SW480 (cell line): ENCODE results near the gene EYA2.

Experiments
- DNase-seq: peaks from one replicate; pipeline ENCODE4 v3.0.0-alpha.2; 2016; ENCODE audit warnings: low spot score

The EYA2 gene

DNA sequence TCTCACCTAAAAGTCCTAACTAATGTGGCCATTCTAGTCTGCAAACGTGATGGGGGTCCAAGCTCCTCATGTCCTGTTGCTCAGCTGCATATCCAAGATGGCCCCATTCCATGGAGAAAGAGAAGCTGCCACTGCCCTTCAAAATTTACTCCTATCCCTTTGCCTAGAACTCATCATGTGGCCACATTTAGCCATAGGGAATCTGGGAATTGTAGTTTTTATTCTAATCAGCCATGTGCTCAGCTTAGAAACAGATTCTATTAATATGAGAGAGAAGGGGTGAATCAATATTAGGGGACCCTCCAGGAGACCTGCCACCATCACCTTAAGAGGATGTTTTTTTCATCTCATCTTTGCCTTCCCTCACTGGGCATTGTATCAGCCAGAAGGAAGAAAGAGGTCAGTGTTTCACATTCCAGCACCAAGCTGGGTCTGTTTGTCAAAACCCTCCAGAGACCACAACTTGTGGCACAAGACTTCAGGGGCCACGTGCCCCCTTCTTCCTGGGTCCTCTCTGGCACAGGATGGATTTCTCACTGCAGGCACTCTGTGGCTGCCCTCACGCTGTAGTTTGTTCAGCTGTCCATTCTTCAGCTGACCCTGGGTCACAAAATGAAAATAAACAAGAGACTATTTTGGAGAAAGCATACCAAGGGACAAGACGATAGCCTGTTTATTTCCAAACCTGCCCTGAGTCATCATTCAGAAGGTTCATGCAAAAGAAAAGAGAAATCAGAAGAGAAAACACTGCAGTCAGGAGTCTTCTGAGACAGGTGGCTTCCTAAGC lies 172.0 kb downstream of the EYA2 start:
- DNase-seq = peak; percentile 19

GRCh38 chr20:47067776-47068175 lies 173.1 kb downstream of the EYA2 start:
- DNase-seq = no peak

DNA sequence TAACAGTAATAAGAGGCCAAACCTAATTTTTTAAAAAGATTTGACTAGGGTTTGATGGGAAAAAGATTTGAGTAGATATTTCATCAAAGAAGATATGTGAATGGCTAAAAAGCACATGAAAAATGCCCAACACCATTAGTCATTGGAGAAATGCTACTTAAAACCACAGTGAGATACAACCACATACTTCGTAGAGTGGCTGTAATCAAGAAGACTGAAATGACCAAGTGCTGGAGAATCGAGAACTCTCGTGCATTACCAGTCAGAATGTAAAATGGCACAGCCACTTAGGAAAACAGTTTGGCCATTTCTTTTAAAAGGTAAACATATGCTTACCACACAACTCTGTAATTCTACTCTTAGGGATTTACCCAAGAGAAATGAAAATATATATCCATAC lies 175.5 kb downstream of the EYA2 start:
- DNase-seq = no peak

DNA sequence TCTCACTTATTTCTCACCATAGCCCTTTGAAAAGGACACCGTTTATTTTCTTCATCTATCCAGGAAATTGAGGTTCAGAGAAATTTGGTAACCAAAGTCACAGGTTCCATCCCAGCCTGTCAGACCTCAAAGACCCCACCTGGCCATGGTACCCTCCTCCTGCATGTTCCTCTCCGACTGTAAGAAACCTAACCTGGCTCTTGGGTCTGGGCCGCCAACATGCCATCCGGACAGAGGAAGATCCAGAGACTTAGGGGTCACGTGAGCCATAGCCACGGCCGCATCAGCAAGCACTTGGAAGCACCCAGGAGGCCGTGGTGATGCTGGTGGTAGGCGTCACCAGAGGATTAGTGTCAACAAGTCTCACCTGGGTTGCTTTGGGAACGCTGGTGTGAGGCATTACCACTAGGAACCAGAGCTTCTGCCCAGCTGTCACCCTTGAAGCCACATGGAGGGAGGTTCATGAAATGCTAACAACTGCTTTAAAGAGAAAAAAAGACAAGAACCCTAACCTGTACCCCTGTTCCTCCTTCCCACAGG lies 177.1 kb downstream of the EYA2 start:
- no peak for DNase-seq

- no peak for DNase-seq
These were observed 179.3 kb downstream of the EYA2 start for GRCh38 chr20:47073766-47074475.

DNA sequence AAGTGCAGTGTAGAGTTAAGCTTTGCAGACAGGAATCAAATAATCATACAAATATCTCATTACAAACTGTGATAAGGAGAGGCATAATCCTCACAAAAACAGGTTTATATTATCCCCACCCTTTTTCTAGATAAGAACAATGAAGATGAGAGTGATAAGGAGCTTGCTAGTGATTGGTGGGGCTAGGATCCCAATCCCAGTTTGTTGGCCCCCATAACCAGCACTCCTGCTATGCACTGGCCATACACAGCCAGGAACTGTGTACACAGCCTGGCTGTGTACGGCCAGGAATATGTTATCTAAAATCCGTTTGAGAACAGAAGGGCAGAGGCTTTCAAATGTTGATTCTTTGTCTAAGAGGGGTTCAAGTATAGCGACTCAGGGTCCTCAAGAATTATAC lies 180.6 kb downstream of the EYA2 start:
- DNase-seq = no peak

GRCh38 chr20:47079047-47079446 lies 184.4 kb downstream of the EYA2 start:
- no peak for DNase-seq

DNA sequence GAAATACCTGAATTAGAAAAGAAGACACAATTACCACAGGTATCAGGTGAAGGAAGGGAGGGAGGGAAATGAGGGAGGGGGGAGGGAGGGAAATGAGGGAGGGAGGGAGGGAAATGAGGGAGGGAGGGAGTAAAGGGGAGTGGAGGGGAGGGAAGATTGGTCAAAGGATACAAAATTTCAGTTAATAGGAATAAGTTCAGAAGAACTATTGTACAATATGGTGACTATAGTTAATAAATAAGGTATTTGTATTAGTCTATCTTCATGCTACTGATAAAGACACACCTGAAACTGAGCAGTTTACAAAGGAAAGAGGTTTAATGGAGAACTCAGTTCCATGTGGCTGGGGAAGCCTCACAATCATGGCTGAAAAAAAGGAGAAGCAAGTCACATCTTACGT lies 185.7 kb downstream of the EYA2 start:
- DNase-seq = no peak

DNA sequence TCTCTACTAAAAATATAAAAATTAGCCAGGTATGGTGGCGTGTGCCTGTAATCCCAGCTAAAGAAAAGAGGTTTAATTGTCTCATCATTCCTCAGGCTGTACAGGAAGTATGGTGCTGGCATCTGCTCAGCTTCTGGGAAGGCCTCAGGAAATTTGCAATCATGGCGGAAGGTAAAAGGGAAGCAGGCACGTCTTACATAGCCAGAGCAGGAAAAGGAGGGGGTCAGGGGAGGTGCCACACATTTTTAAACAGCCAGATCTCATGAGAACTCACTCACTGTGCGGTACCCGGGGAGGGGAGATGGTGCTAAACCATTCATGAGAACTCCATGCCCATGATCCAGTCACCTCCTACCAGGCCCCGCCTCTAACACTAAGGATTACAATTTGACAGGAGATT lies 191.7 kb downstream of the EYA2 start:
- DNase-seq = no peak

GRCh38 chr20:47088335-47088734 lies 193.7 kb downstream of the EYA2 start:
- no peak for DNase-seq

DNA sequence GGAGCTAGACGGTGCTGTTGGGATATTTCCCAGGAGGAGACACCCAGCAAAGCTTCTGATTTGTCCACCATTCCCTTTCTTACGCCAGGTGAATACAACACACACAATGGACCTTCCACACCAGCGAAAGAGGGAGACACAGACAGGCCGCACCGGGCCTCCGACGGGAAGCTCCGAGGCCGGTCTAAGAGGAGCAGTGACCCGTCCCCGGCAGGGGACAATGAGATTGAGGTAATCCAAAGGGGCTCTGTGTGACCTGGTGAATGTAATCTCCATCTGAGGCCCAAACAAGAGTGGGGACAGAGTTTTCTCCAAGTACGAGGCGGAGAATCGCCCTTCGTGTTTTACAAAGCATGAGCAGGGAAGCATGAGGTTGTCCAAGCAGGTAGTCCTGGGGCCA lies 194.5 kb downstream of the EYA2 start:
- no peak for DNase-seq

DNA sequence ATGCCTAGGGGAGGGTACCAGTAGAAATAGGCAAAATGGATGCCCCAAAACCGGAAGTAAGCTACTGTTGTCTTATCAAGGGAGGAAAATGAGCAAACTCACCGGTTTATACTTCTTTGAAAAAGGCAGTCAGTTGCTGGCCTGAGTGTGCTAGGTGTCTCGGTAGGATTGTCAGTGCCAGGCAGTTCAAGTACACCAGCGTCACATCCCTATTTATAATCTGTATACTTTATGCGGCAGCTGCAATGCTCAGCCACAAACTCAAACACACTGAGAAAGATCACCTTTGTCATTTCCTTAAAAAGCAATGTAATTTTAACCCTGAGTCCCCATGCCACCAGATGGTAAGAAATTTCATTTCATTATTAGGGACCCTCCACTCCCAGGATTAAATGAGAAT lies 196.2 kb downstream of the EYA2 start:
- no peak for DNase-seq

GRCh38 chr20:47093320-47093966 lies 198.8 kb downstream of the EYA2 start:
- no peak for DNase-seq

DNA sequence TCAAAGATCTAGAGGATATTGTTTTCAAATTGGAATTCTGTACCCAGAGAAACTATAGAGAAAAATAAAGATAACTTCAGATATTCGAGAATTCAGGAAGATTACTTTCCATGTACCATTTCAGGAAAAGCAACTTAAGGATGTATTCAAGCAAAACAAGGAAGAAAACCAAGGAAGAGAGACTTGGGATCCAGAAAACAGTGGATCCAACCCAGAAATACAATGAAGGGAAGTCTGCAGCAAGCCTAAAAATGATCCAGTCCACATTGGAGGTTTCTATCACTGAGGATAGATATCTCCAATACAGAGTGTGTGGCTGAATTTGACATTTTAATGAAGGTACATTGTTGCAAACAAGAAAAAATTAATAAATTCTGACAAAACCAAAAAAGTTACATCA lies 201.0 kb downstream of the EYA2 start:
- no peak for DNase-seq

- DNase-seq = no peak
These were observed 203.3 kb downstream of the EYA2 start for GRCh38 chr20:47097691-47098622.

DNA sequence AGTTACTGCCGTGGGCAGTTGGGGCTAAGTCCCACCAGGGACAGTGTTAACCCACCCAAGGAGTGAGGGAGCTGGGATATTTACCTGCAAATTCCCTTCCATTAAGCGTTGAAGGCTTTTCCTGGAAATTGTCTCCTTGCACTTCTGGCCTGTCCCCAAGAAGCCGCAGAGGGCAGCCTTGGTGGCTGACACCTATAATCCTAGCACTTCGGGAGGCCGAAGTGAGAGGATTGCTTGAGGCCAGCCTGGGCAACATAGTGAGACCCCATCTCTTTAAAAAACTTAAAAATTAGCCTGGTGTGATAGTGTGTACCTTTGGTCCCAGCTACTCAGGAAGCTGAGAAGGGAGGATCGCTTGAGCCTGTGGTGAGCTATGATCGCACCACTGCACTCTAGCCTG lies 204.4 kb downstream of the EYA2 start:
- no peak for DNase-seq

DNA sequence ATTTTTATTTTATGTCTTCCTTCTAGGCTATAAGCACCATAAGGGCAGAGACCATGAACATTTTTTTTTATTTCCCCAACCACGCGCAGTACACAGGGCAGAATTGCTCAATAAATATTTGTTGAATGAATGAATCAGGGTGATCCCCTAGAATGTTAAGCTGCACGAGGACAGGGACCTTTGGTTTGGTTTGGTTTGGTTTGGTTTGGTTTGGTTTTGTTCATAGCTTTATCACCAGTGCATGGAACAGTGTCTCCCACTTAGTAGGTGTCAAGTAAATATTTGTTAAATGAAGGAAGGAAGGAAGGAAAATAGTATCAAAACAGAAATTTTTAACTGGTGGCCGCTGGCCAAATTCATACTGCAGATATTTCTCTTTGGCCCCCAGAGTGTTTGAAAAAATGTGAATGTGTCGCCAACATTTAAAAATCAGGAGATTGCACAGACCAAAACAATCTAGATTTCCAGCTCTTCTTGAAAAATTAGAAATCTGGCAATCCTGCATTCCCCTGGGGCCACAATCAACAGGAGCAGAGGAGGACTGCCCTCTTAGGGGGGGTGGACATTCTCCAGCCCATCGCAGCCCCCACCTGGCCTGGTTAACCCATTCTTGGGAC lies 205.3 kb downstream of the EYA2 start:
- DNase-seq = no peak

- no peak for DNase-seq
These were observed 208.0 kb downstream of the EYA2 start for GRCh38 chr20:47102629-47103028.

DNA sequence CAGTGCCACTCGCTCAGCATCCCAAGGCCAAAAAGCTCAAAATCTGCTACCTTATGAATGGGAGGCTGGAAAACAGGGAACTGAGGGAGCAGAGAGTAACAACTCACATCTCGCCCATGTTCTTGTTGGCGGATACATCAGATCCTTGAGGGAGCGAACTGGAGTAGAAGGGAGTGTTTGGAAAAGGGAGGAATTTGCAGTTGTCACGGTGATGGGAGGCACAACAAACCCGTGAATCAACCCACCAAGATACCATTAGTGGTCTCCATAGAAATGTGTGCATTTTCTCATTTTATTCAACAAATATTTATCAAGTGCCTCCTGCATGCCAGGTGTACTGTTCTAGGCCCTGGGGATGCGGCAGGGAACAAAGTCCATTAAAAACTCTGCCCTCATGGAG lies 212.1 kb downstream of the EYA2 start:
- no peak for DNase-seq

DNA sequence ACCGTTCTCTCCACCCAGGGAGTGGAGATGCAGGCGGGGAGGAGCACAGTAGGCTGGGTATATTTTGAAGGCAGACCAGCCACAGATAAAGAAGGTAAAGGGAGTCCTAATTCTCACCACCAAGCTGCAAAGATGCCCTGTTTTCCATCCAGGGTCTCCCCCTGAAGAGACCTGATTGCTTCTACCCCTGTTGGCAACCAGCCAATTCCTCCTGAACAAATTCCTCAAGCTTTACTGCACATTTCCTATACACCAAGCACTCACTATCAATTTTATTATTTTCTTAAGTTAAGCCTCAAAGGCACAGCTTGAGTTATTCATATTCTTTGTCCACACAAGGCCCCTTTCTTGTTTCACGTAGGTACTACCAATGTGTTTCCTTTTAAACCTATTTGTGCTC lies 214.4 kb downstream of the EYA2 start:
- DNase-seq = no peak

- DNase-seq = no peak
These were observed 216.2 kb downstream of the EYA2 start for GRCh38 chr20:47110819-47111218.
